OCI-LY3 (cell line): ENCODE data around the gene OLA1.

ENCODE experiments used
- H2AFZ ChIP-seq: fragments of 200-600, 300-600 bp; shearing (Covaris generic); 2 replicates; pipeline ENCODE4 v1.6.0; 2014; ENCODE audit warnings: antibody characterized with exemption, low read depth, low read length
- H3K27ac ChIP-seq: fragments of 200-600, 300-600 bp; sonication (generic); 2 replicates; pipeline ENCODE4 v1.5.1; 2014; ENCODE audit warnings: mild to moderate bottlenecking, low read length, moderate library complexity, mixed read lengths
- H3K27me3 ChIP-seq: fragments of 200-600, 300-600 bp; sonication (generic); 2 replicates; pipeline ENCODE4 v1.6.1; 2014; ENCODE audit warnings: low read depth, low read length, mixed read lengths
- H3K36me3 ChIP-seq: fragments of 200-600, 300-600 bp; sonication (generic); replicated peaks from 2 replicates; pipeline ENCODE3; 2014; ENCODE audit warnings: low read depth, low read length, mixed read lengths
- H3K4me1 ChIP-seq: fragments of 300-600, 200-600 bp; sonication (generic); 2 replicates; pipeline ENCODE4 v1.6.1; 2014; ENCODE audit warnings: low read length, mixed read lengths
- H3K4me2 ChIP-seq: fragments of 200-600, 300-600 bp; sonication (generic); 2 replicates; pipeline ENCODE4 v1.6.1; 2014; ENCODE audit warnings: low read length, mixed read lengths
- H3K4me3 ChIP-seq: fragments of 300-600, 200-600 bp; sonication (generic); 2 replicates; pipeline ENCODE4 v1.5.1; 2014; ENCODE audit warnings: antibody characterized with exemption, mild to moderate bottlenecking, low read length, moderate library complexity
- H3K79me2 ChIP-seq: fragments of 300-600, 200-600 bp; shearing (Covaris generic); 2 replicates; pipeline ENCODE4 v1.6.1; 2014; ENCODE audit warnings: mild to moderate bottlenecking, low read length, mixed read lengths
- H3K9ac ChIP-seq: fragments of 300-600, 200-600 bp; shearing (Covaris generic); 2 replicates; pipeline ENCODE4 v1.6.0; 2014; ENCODE audit warnings: mild to moderate bottlenecking, low read length, moderate library complexity
- H3K9me3 ChIP-seq: fragments of 200-600, 300-600 bp; shearing (Covaris generic); 2 replicates; pipeline ENCODE4 v1.6.1; 2014; ENCODE audit warnings: low read length, mixed read lengths; ENCODE audit not compliant: insufficient read depth
- H4K20me1 ChIP-seq: fragments of 200-600, 300-600 bp; sonication (generic); 2 replicates; pipeline ENCODE4 v1.6.1; 2016; ENCODE audit warnings: low read length, mixed read lengths; ENCODE audit not compliant: insufficient read depth
- EZH2phosphoT487 ChIP-seq: fragments of 200-600 bp; shearing (Covaris generic); IDR thresholded peaks from 2 replicates; pipeline ENCODE4 v1.6.1; 2018; ENCODE audit warnings: antibody characterized with exemption, mixed run types, low read depth
- TF ChIP-seq, protein P1 (sequence below): fragments of 200-600, 300-600 bp; sonication (generic); IDR thresholded peaks from 2 replicates; pipeline ENCODE4 v1.5.1; 2014; ENCODE audit warnings: antibody characterized with exemption, low read length, low read depth

Gene OLA1

DNA sequence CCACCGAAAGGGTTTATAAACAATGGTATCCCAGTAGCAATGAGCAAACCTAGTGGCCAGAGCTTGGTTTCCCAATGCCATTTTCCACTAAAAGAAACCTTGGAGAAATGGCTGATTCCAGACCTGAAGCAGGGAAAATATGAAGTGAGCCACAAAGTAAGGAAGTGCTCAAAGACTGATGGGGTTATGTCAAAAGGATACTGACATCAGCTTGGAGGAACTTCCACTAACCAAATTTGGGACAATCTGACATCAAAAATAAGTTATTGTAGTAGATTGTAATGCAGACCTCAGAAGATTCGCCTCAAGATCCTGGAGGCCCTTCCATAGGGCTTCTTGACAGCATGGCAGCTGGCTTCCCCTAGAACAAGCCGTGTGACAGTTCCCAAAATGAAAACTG, 203.8 kb downstream of the OLA1 start:
- Histone ChIP-seq H3K79me2 (no peaks in the 10 kb centered on the region), H3K4me2 (peak overlapping the region; percentile 2), H3K27ac (no peak overlapping the region), H3K4me1 (peaks cover 23% of the 10 kb centered on the region), H3K4me3 (no peak overlapping the region), H3K27me3 (peaks cover 17% of the 10 kb centered on the region), H2AFZ (no peak overlapping the region), H3K9ac (no peak overlapping the region), H3K36me3 (no peaks in the 10 kb centered on the region), H3K9me3 (0 out of 2 replicates have a peak, but pooled peaks cover 4% of the 10 kb centered on the region), H4K20me1 (no peaks in the 10 kb centered on the region)
- TF ChIP-seq EZH2phosphoT487: no peak
- TF ChIP-seq, protein P1, sequence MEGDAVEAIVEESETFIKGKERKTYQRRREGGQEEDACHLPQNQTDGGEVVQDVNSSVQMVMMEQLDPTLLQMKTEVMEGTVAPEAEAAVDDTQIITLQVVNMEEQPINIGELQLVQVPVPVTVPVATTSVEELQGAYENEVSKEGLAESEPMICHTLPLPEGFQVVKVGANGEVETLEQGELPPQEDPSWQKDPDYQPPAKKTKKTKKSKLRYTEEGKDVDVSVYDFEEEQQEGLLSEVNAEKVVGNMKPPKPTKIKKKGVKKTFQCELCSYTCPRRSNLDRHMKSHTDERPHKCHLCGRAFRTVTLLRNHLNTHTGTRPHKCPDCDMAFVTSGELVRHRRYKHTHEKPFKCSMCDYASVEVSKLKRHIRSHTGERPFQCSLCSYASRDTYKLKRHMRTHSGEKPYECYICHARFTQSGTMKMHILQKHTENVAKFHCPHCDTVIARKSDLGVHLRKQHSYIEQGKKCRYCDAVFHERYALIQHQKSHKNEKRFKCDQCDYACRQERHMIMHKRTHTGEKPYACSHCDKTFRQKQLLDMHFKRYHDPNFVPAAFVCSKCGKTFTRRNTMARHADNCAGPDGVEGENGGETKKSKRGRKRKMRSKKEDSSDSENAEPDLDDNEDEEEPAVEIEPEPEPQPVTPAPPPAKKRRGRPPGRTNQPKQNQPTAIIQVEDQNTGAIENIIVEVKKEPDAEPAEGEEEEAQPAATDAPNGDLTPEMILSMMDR: no peak

DNA sequence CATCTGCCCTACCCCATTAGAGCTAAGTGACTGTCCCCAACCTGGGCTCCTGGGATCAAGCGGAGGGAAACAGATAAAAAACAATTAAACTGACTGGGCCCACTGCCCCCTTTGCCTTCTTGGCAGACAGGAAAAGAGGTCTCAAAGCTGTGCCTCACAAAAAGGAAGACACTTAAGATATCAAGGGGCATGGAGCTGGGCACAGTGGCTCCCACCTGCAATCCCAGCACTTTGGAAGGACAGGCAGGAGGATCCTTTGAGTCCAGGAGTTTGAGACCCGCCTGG, 208.0 kb downstream of the OLA1 start:
- TF ChIP-seq EZH2phosphoT487: no peak
- TF ChIP-seq, protein P1: no peak
- H3K4me1 ChIP-seq: peaks cover 61% of the 10 kb centered on the region
- no peak overlapping the region for H3K27ac ChIP-seq
- no peaks in the 10 kb centered on the region for H4K20me1 ChIP-seq
- no peak overlapping the region for H3K4me3 ChIP-seq
- no peak overlapping the region for H3K4me2 ChIP-seq
- no peak overlapping the region for H3K9ac ChIP-seq
- H3K27me3 ChIP-seq: peaks cover 7% of the 10 kb centered on the region
- no peaks in the 10 kb centered on the region for H3K9me3 ChIP-seq
- H2AFZ ChIP-seq: no peak overlapping the region
- H3K36me3 ChIP-seq: no peaks in the 10 kb centered on the region
- no peaks in the 10 kb centered on the region for H3K79me2 ChIP-seq

DNA sequence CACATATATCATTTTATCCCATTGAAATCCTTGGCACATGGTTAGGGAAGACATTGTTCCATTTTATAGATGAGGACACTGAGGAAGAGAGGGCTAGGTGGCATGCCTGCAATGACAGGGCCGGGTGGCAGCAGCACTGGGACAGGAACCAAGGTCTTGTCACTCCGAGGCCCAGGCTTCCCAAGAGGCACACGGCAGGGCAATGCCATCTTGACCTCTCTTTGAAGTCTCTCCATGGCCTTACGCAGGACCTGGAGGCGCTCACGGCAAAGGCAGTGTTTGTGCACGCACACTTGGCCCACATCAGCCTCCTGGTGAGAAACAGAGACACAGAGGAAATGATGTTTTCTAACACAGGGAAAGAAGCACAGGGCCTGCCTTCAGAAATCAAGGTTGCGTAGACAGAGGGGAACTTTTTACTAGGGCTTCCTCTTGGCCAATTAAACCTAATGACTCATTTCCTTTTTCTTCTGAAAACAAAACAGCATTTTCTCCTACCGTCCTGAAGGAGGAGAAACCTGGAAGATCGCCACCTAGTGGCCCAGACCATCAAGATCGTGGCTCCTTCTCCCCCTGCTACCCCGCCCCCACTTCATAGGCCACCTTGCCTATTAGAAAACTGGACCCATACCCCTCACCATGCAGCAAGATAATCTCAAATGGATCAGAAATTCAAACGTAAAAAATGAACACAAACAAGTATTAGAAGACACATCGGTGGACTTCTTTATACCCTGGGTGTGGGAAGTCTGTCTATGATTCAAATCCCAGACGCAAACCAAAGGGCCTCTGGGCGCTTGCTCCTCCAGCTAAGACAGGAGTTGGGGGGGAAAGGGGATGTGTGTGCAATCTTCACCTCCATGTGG, 208.5 kb downstream of the OLA1 start:
- H4K20me1 ChIP-seq: no peaks in the 10 kb centered on the region

DNA sequence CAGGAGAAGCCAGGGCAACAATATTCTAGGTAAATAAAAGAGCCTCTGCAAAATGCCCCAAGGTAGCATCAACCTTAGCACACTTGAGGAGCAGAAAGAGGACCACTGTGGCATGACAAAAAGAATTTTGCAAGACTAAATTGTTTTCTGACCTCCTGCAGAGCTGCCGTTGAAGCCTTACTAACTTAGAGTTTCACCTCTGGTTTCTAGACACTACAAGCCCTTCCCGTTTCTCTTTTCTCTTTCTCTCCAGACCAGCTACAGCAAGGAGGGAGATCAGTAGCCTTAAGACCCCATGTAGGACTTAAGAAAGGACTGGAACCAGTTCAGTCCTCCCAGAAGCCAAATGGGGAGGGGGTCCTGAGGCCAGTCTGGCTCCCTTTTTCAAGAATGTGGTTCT, 209.9 kb downstream of the OLA1 start:
- H2AFZ ChIP-seq: peak overlapping the region; percentile 75; the same call in 1 of the 2 replicates
- peak overlapping the region; percentile 27; the same call in 1 of the 2 replicates for H3K4me3 ChIP-seq
- peaks cover 11% of the 10 kb centered on the region; the same call in 1 of the 2 replicates for H3K27me3 ChIP-seq
- TF ChIP-seq, protein P1: no peak
- TF ChIP-seq EZH2phosphoT487: no peak
- H4K20me1 ChIP-seq: no peaks in the 10 kb centered on the region
- peak overlapping the region; percentile 36 for H3K27ac ChIP-seq
- H3K9ac ChIP-seq: peak overlapping the region; percentile 38; the same call in 1 of the 2 replicates
- H3K4me2 ChIP-seq: peak overlapping the region; percentile 62
- peaks cover 45% of the 10 kb centered on the region for H3K4me1 ChIP-seq
- no peaks in the 10 kb centered on the region for H3K79me2 ChIP-seq
- H3K9me3 ChIP-seq: no peaks in the 10 kb centered on the region
- H3K36me3 ChIP-seq: no peaks in the 10 kb centered on the region

More for the DNA sequence above, 208.5 kb downstream of the OLA1 start:
- peak overlapping the region; percentile 76 for H3K27ac ChIP-seq
- no peaks in the 10 kb centered on the region for H3K9me3 ChIP-seq
- H3K27me3 ChIP-seq: peaks cover 4% of the 10 kb centered on the region
- peaks cover 58% of the 10 kb centered on the region for H3K4me1 ChIP-seq
- TF ChIP-seq, protein P1: peak; percentile 91
- TF ChIP-seq EZH2phosphoT487: no peak
- H2AFZ ChIP-seq: peak overlapping the region; percentile 72
- H3K4me2 ChIP-seq: peak overlapping the region; percentile 80
- H3K36me3 ChIP-seq: no peaks in the 10 kb centered on the region
- H3K4me3 ChIP-seq: peak overlapping the region; percentile 60
- H3K9ac ChIP-seq: peak overlapping the region; percentile 40
- H3K79me2 ChIP-seq: no peaks in the 10 kb centered on the region
